ENCODE measurements around the gene RAMAC.

The RAMAC gene

DNA sequence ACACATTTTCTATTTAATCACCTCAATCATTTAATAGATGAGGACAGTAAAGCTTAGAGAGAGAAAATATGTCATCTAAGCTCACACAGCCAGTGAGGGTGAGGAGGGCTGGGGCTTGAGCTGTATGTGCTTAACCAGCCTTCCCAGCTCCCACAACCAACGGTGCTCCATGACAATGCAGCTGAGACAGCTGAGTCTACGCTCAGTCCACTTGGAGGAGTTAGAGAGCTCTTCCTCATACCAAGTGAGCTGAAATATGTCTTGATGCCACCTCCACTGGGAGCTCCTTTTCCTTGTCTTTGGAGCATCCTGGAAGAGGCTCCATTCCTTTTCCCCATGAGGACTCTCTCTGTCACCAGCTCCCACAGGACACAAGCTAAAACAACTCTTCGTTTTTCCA lies 42.8 kb upstream of the RAMAC start:
- Histone ChIP-seq H3K9me3 (ENCODE audit: control insufficient read depth, low read length) (no peaks in the 10 kb centered on the region), H3K4me3 (ENCODE audit: low read depth, low read length) (no peak overlapping the region), H3K27ac (no peak overlapping the region), H3K79me2 (peaks cover 5% of the 10 kb centered on the region), H3K27me3 (ENCODE audit: control insufficient read depth, insufficient read depth, low read length) (no peaks in the 10 kb centered on the region), H2AFZ (no peak overlapping the region), H3K9ac (no peak overlapping the region), H3K36me3 (ENCODE audit: control insufficient read depth, insufficient read depth, low read length) (no peaks in the 10 kb centered on the region), H3K4me1 (no peaks in the 10 kb centered on the region), H3K4me2 (ENCODE audit: low read length) (no peak overlapping the region)
- TF ChIP-seq, protein P1, sequence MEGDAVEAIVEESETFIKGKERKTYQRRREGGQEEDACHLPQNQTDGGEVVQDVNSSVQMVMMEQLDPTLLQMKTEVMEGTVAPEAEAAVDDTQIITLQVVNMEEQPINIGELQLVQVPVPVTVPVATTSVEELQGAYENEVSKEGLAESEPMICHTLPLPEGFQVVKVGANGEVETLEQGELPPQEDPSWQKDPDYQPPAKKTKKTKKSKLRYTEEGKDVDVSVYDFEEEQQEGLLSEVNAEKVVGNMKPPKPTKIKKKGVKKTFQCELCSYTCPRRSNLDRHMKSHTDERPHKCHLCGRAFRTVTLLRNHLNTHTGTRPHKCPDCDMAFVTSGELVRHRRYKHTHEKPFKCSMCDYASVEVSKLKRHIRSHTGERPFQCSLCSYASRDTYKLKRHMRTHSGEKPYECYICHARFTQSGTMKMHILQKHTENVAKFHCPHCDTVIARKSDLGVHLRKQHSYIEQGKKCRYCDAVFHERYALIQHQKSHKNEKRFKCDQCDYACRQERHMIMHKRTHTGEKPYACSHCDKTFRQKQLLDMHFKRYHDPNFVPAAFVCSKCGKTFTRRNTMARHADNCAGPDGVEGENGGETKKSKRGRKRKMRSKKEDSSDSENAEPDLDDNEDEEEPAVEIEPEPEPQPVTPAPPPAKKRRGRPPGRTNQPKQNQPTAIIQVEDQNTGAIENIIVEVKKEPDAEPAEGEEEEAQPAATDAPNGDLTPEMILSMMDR (IDR thresholded peaks at IDR 0.05): no peak

DNA sequence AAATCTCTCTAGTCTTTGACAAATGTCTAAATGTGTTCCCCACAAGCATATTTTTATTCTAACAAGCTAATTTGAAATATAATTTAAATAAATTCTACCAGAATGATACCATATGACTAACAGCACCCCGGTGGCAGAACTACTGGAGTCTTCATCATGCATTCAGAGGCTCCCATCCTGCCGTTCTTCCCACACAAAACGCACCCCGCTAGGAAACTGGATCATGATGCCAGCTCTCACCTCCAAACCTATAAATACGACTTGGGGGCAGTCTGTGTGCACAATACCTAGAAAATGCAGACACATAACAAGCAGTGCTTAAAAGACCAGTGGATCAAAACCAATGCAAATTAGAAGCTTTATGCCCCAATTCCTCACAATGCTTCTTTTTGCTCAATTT lies 42.0 kb upstream of the RAMAC start:
- Histone ChIP-seq H3K9ac (no peak overlapping the region), H3K27ac (no peak overlapping the region), H2AFZ (no peak overlapping the region), H3K4me1 (no peaks in the 10 kb centered on the region), H3K4me3 (ENCODE audit: low read depth, low read length) (no peak overlapping the region), H3K4me2 (ENCODE audit: low read length) (no peak overlapping the region), H3K27me3 (ENCODE audit: control insufficient read depth, insufficient read depth, low read length) (no peaks in the 10 kb centered on the region), H3K79me2 (peaks cover 8% of the 10 kb centered on the region), H3K36me3 (ENCODE audit: control insufficient read depth, insufficient read depth, low read length) (no peaks in the 10 kb centered on the region), H3K9me3 (ENCODE audit: control insufficient read depth, low read length) (no peaks in the 10 kb centered on the region)
- TF ChIP-seq, protein P1 (IDR thresholded peaks at IDR 0.05): no peak

DNA sequence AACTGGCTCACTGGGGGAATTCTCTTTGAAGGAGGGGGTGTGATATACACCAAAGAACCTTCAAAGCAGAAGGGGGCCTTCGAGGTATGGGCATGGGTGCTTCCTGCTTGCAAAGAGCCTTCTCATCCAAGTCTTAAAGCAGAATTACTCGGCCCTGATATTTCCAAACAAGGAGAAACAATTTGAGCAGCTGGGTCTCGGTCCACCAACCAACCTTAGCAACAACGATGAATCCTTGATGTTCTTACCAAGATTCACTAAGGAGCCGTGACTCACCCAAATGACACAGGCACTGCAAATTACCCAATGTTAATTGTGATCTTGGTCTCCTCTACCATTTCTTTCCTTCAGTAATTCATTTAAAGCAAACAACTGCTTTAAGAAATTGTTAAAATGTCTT lies 41.2 kb upstream of the RAMAC start:
- H3K4me3 ChIP-seq (ENCODE audit: low read depth, low read length): no peak overlapping the region
- TF ChIP-seq, protein P1 (IDR thresholded peaks at IDR 0.05): no peak
- no peak overlapping the region for H3K27ac ChIP-seq

DNA sequence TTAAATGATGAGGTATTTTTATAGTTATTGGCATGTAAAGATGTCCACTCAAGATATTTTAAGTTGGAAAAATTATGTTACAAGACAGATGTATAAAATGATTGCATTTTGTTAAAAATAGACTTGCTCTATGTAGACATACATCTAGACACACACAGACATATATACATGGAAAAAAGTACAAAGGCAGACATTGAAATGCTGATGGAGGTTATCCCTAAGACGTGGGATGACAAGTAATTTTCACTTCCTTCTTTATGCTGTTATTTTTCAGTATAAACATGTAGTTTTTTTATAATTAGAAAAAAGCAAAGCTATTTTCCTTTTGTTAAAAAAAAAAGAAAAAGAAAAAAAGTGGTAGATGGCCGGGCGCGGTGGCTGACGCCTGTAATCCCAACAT lies 40.7 kb upstream of the RAMAC start:
- no peak overlapping the region for H3K4me2 ChIP-seq (ENCODE audit: low read length)
- H2AFZ ChIP-seq: no peak overlapping the region
- H3K4me3 ChIP-seq (ENCODE audit: low read depth, low read length): no peak overlapping the region
- no peak overlapping the region for H3K27ac ChIP-seq
- no peaks in the 10 kb centered on the region for H3K9me3 ChIP-seq (ENCODE audit: control insufficient read depth, low read length)
- peaks cover 6% of the 10 kb centered on the region for H3K79me2 ChIP-seq
- TF ChIP-seq, protein P1 (IDR thresholded peaks at IDR 0.05): no peak
- H3K27me3 ChIP-seq (ENCODE audit: control insufficient read depth, insufficient read depth, low read length): no peaks in the 10 kb centered on the region
- no peak overlapping the region for H3K9ac ChIP-seq
- no peaks in the 10 kb centered on the region for H3K36me3 ChIP-seq (ENCODE audit: control insufficient read depth, insufficient read depth, low read length)
- no peaks in the 10 kb centered on the region for H3K4me1 ChIP-seq

More for the DNA sequence above, 41.2 kb upstream of the RAMAC start:
- Histone ChIP-seq H3K4me2 (ENCODE audit: low read length) (no peak overlapping the region), H3K79me2 (peaks cover 6% of the 10 kb centered on the region), H3K9ac (no peak overlapping the region), H3K36me3 (ENCODE audit: control insufficient read depth, insufficient read depth, low read length) (no peaks in the 10 kb centered on the region), H2AFZ (no peak overlapping the region), H3K27me3 (ENCODE audit: control insufficient read depth, insufficient read depth, low read length) (no peaks in the 10 kb centered on the region), H3K4me1 (no peaks in the 10 kb centered on the region), H3K9me3 (ENCODE audit: control insufficient read depth, low read length) (no peaks in the 10 kb centered on the region)

DNA sequence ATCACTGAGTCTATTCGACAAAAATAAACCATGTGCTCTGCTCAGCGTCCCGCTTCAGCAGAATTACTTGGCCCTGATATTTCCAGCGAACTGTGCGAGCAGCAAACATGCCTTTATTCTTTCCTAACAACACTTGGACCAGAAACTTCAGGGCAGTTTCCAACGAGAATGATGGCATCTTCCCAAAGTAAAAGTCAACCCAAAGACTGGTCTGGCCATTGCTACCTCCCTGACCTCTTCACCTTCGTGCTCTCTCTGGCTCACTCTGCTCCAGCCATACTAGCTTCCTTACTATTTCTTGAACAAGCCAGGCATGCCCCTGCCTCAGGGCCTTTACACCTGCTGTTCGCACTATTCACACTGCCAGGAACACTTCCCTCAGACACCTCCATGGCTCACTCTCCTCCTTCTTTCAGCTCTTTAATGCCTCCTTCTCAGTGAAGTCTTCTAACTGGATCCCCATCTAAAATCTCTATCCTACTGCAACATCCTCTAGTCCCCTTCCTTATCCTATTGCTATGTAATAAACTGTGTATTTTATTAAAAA lies 39.8 kb upstream of the RAMAC start:
- H3K4me3 ChIP-seq (ENCODE audit: low read depth, low read length): no peak overlapping the region
- peaks cover 6% of the 10 kb centered on the region for H3K79me2 ChIP-seq
- H2AFZ ChIP-seq: no peak overlapping the region
- H3K9ac ChIP-seq: no peak overlapping the region
- no peaks in the 10 kb centered on the region for H3K9me3 ChIP-seq (ENCODE audit: control insufficient read depth, low read length)
- no peak overlapping the region for H3K27ac ChIP-seq
- no peaks in the 10 kb centered on the region for H3K27me3 ChIP-seq (ENCODE audit: control insufficient read depth, insufficient read depth, low read length)
- H3K4me1 ChIP-seq: peaks cover under 1% of the 10 kb centered on the region
- no peaks in the 10 kb centered on the region for H3K36me3 ChIP-seq (ENCODE audit: control insufficient read depth, insufficient read depth, low read length)
- TF ChIP-seq, protein P1 (IDR thresholded peaks at IDR 0.05): no peak
- no peak overlapping the region for H3K4me2 ChIP-seq (ENCODE audit: low read length)
